ENCODE data around the gene BACH2.
"Not testable (repeated sequence)": the region's sequence is repeated elsewhere in the genome, so short reads cannot be mapped to it uniquely, and the experiment has no call there.

BACH2 gene

DNA sequence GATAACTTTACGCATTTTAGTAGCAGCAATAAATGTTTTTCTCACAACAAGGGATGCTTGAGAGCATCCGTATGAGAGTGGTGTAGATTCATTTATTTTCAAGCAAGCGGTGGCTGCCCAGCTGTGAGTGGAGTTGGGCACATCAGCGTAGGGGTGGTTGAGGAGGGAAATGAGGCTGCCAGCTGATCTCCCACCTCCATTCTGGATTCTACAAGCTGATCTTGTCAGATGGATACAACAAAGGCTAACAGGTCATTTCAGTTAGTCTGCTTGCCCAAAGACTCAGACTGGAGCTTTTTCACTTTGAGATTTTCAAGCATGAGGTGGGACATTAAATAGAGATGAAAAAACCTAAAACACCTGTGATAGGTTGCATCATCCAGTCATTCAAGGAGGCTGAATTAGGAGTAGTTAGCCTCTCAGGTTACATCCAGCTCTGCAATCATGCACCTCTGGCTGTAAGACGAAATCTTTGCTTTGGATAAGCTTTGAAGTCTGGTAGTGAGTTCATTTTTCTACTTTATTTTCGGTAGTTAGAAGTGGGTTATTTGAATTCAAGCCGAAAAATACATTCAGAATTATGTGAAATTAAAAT is 1.9 kb upstream of the BACH2 start:
- no peak for DNase-seq

GRCh38 chr6:90297867-90298381 is 1.3 kb upstream of the BACH2 start:
- DNase-seq = no peak

GRCh38 chr6:90297115-90297866 is 648 bp upstream of the BACH2 start:
- DNase-seq = no peak

- no peak for DNase-seq
These were observed 746 bp downstream of the BACH2 start for GRCh38 chr6:90295854-90296340.

DNA sequence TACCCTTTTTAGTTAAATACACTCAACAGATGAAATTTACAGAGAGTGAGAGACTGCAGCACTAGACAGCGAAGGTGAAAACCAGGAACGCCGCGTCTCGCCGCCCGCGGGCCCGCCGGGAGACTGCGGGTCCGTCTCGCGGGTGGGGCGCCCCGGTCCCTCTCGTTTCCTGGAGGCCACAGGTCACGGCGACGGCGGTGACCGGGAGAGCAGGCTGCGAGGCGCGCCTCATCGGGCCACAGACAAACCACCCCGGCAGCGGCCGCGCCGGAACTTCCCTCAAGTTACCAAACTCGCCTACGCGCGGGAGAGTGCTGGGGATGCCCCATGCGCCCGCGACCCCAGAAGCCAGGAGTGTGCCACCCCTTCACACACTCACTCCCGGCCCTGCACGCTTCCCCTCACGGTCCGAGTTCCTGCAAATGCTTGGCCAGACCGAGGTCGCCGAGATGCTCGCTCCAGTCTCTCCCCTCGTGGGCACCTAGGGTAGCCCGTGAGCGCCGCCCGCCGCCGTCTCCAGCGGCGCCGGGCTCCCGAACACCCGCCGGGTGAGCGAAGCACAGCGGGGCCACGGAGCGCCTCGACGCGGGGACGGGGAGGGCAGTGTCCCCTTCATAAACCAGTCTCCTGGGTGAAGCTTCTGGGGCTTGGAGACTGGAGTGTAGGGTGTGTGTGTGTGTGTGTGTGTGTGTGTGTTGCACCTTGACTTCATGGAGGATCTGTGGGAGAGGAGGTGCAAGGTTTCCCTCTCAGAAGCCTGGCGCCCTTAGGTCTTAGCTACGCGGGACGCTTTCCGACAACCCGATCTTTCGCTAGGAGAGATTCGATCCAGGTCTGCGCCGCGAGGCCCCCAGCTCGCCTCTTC is 1.4 kb downstream of the BACH2 start:
- DNase-seq = no peak

DNA sequence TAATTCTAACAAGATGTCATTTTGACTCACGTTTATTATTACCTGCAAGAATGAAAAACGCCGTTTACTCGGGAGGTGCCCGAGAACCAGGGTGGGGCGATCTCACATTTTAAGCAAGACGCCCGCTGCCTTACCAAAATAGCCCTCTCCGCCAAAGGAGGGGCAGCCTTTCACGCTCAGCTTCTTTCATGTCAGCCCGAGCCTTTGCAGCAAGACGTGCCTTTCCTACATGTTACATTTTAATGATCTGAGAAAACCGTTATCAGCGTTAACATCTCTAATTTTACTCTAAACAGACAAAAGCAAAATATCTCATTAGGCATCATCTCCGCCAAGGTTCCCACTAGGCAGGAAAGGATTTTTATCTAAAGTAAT is 2.0 kb downstream of the BACH2 start:
- DNase-seq = no peak

DNA sequence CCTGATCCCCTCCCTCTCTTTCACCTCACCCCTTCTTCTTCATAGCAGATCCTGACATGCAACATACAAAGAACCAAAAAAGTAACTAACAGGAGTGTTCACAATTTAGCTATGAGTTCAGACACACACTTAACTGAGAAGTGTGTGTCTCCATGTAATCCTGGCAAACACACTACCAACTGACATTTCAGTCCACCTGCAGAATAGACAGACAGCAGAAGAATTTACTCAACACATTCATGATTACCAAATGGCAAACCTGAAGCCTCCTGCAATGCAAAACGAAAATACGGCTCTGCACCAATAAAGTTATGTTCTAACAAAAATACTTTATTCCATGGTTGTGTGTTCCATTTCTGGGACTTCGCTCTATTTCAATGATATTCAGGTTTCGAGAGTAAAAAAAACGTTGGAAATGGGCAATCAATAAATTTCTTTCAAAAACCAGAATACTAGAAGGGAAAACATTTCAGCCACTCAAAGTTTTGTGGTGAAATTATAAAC is 2.6 kb downstream of the BACH2 start:
- DNase-seq = no peak

- DNase-seq = no peak
These were observed 3.2 kb downstream of the BACH2 start for GRCh38 chr6:90293319-90293953.

GRCh38 chr6:90291565-90291964 is 5.1 kb downstream of the BACH2 start:
- DNase-seq = no peak

DNA sequence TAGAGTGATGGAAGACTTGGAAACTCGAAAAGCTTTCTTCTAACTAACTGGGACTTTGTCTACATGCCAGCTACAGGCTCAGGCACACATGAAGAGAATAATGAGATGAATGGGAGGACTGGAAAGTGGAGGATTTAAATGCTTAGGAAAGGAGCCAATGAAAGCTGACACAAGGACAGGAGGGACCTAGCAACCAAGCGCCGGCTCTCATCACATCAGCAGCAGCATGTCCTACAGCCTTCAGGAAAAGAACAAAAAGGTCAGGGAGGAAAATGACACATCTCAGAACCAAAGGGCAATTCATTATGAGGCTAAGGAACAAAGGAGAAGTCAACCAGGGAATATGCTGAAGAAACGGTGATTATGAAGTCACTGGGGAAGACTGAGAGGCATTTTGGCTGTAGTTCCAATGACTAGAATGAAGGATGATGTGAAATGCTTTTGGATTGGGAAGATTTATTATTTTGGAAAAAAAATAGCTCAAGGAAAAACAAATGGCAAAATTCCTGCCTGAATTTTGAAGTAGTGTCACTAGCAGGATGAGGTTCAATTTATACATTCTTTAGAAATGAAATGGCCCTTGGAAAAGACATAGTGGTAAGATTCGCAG is 5.7 kb downstream of the BACH2 start:
- no peak for DNase-seq

DNA sequence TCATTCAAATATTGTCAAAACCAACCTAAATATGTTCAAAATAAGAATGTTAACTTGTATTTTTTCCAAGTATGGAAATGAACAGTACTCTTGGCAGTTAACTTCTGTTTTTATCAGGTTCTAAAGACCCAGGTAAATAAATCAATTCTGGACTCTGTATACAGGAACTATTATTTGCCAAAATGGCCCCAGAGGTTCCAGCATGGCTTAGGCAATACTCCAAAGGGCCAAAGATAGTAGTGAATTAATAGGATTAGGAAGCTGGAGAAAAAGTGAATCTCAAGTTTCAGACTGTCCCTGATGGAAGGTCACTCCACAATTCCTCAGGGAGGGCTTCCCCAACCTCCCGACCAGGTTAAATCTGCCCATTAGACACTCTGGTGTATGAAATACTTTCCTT is 6.7 kb downstream of the BACH2 start:
- DNase-seq = no peak

- DNase-seq = no peak
These were observed 8.2 kb downstream of the BACH2 start for GRCh38 chr6:90288404-90288803.

GRCh38 chr6:90286884-90287488 is 9.7 kb downstream of the BACH2 start:
- no peak for DNase-seq

DNA sequence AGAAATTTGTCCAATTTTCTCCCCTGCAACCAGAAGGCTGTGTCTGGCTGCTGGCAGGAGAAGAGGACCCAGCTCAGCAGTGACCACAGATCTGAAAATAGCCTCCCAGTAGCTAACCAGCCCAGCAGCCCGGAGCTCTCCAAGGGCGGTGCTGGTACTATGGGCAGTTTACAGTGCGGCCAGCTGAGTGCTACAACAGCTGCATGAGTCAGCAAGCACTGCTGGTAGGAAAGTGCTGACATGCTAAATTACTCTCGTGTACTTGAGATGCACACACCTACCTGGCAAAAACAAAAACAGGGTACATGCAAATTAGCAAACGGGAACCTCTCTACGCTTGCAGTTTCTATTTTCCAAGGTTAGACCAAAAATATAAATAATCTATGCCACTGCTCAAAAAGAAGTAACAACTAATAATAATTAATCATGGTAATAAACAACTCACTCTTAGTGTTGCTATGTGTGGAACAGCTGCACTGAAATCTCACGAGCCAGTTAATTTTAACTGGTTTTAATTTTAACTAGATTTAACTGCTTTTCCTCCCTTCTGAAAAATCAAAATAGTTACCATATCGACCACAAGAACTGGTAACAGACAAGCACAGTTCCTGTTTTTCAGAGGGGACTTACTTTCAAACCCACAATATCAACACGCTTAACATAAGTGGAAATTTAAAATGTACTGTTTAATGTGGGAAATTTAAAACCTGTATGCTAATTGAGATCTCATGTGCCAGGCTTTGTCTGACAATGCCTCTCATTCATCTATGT is 10.8 kb downstream of the BACH2 start:
- DNase-seq = no peak

- no peak for DNase-seq
These were observed 11.6 kb downstream of the BACH2 start for GRCh38 chr6:90285042-90285481.

- DNase-seq = no peak
These were observed 12.2 kb downstream of the BACH2 start for GRCh38 chr6:90284236-90285041.

- DNase-seq = not testable (repeated sequence)
These were observed 14.4 kb downstream of the BACH2 start for GRCh38 chr6:90282265-90282664.

- DNase-seq = no peak
These were observed 18.5 kb downstream of the BACH2 start for GRCh38 chr6:90278129-90278528.

DNA sequence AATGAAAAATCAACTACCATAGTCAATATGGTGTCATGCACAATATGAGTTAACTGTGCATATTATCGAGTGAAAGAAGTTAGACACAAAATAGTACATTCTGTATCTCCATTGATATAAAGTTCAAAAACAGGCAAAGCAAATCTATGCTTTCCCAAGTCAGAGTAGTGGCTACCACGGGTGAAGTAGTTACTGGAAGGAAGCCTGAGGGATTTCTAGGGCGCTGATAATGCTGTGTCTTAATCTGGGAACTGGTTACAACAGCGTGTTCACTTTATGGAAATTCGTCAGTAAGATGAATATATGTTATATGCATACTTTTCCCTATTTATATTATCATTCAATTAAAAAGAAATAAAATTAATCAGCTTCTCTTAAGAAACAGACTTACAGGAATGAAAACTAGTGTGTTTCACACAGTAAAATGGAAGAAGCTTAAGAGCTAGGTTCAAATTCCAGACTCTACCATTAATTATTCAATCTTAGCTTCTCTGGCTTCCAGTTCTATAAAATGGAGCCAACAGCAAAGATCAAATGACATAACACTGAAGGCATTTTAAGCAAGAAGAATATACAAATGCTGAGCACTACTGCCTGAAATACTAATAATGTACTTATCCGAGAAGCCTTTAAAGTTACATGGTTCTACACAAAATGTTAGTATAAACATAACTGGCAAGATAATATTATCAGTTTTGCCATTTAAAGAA is 19.2 kb downstream of the BACH2 start:
- DNase-seq = no peak
